H1 (cell line): Measurements from ENCODE around the gene UBE3B. TPM values are rescaled to one million over a fixed set of nuclear protein-coding genes. Genes with fewer than 3 reads are reported as not detected.

Experiments used
- CTCF ChIA-PET: fragments of 300-600 bp; sonication (Branson Sonifier 250); formaldehyde crosslinking; loops from one replicate; lab custom pipeline; 2021; ENCODE audit not compliant: partially characterized antibody; lab: Charles Lee
- POLR2A ChIA-PET: fragments of 300-600 bp; sonication (Branson Sonifier 250); formaldehyde crosslinking; loops from one replicate; lab custom pipeline; 2021; ENCODE audit warnings: inconsistent platforms; ENCODE audit not compliant: partially characterized antibody; lab: Charles Lee
- DNase-seq, 2 experiments: peaks; one replicate each; pipeline versions ENCODE4 v3.0.0 to v3.0.0-alpha.2; 2010 to 2022; ENCODE audit warnings: low spot score in 2 of 2, low read depth in 1 of 2, mixed read lengths in 1 of 2
- FAIRE-seq: peaks from 2 replicates; lab custom pipeline; 2011; peaks lifted over from hg19 to GRCh38; lab: Jason Lieb, UNC
- H2AFZ ChIP-seq: 2 replicates; pipeline ENCODE4 v1.8.1; 2012; ENCODE audit warnings: low read length, inconsistent platforms
- H2AK5ac ChIP-seq: 2 replicates; pipeline ENCODE4 v1.6.1; 2013; ENCODE audit warnings: low read depth, low read length
- H2BK120ac ChIP-seq: replicated peaks from 2 replicates; pipeline ENCODE3; 2013; ENCODE audit warnings: low read depth, low read length, inconsistent platforms
- H2BK12ac ChIP-seq: 2 replicates; pipeline ENCODE4 v1.6.1; 2013; ENCODE audit warnings: low read depth, low read length
- H2BK15ac ChIP-seq: 2 replicates; pipeline ENCODE4 v1.6.1; 2013; ENCODE audit warnings: low read length
- H2BK20ac ChIP-seq: 2 replicates; pipeline ENCODE4 v1.6.1; 2013; ENCODE audit warnings: low read length
- H2BK5ac ChIP-seq: 2 replicates; pipeline ENCODE4 v1.6.1; 2013; ENCODE audit warnings: low read depth, low read length
- H3K14ac ChIP-seq: 2 replicates; pipeline ENCODE4 v1.6.1; 2013; ENCODE audit warnings: inconsistent platforms; ENCODE audit not compliant: insufficient read length
- H3K18ac ChIP-seq: 2 replicates; pipeline ENCODE4 v1.6.1; 2013; ENCODE audit warnings: low read length; ENCODE audit errors: extremely low read depth
- H3K23ac ChIP-seq: 2 replicates; pipeline ENCODE4 v1.6.1; 2013; ENCODE audit warnings: inconsistent platforms; ENCODE audit not compliant: insufficient read length
- H3K23me2 ChIP-seq: 2 replicates; pipeline ENCODE4 v1.6.1; 2013; ENCODE audit warnings: low read depth, low read length
- H3K27ac ChIP-seq: 2 replicates; pipeline ENCODE4 v1.6.1; 2011; ENCODE audit warnings: low read depth, low read length, inconsistent platforms
- H3K27me3 ChIP-seq, 4 experiments: replicated peaks in 1 of 4; 1 replicate in 1 of 4; 2 replicates in 3 of 4; pipeline versions ENCODE4 v1.6.1 to v1.8.1; 2011 to 2013; ENCODE audit warnings: low read length in 3 of 4, mild to moderate bottlenecking in 3 of 4, inconsistent platforms in 2 of 4, mixed read lengths in 2 of 4, moderate library complexity in 1 of 4; ENCODE audit not compliant: control insufficient read depth in 3 of 4, insufficient read depth in 3 of 4; ENCODE audit errors: extremely low read depth in 1 of 4
- H3K36me3 ChIP-seq, 4 experiments: 2 replicates each; pipeline versions ENCODE4 v1.6.1 to v1.8.1; 2011 to 2013; ENCODE audit warnings: mild to moderate bottlenecking in 4 of 4, low read length in 3 of 4, moderate library complexity in 2 of 4, control low read depth in 1 of 4, inconsistent platforms in 1 of 4; ENCODE audit not compliant: insufficient read depth in 4 of 4, control insufficient read depth in 2 of 4
- H3K4ac ChIP-seq: replicated peaks from 2 replicates; pipeline ENCODE3; 2013; ENCODE audit warnings: low read length, low read depth, mixed read lengths, inconsistent platforms; ENCODE audit not compliant: insufficient read length
- H3K4me1 ChIP-seq, 4 experiments: replicated peaks in 1 of 4; 1 replicate in 1 of 4; 2 replicates in 3 of 4; pipeline versions ENCODE4 v1.6.1 to v1.8.1; 2011 to 2013; ENCODE audit warnings: low read length in 3 of 4, inconsistent platforms in 2 of 4, mixed read lengths in 1 of 4; ENCODE audit not compliant: insufficient read depth in 4 of 4, control insufficient read depth in 3 of 4
- H3K4me2 ChIP-seq, 2 experiments: 2 replicates each; pipeline versions ENCODE4 v1.6.1 to v1.8.1; 2011 to 2013; ENCODE audit warnings: low read depth in 2 of 2, low read length in 2 of 2, control low read depth in 1 of 2, inconsistent platforms in 1 of 2, mild to moderate bottlenecking in 1 of 2; ENCODE audit not compliant: insufficient read depth in 1 of 2
- H3K4me3 ChIP-seq, 4 experiments: fragments of 200-600, 300-600 bp in 1 of 4; sonication (generic), shearing (Covaris generic), sonication (Bioruptor Twin) in 1 of 4; 2 replicates each; pipeline versions ENCODE4 v1.5.1 to v1.8.1; 2011 to 2016; ENCODE audit warnings: low read length in 4 of 4, low read depth in 3 of 4, control low read depth in 2 of 4, inconsistent platforms in 2 of 4, mild to moderate bottlenecking in 2 of 4, mixed read lengths in 1 of 4, moderate library complexity in 1 of 4; ENCODE audit not compliant: insufficient read depth in 2 of 4; ENCODE audit errors: extremely low read depth in 1 of 4
- H3K56ac ChIP-seq: replicated peaks from 2 replicates; pipeline ENCODE3; 2013; ENCODE audit warnings: low read depth, mild to moderate bottlenecking, mixed read lengths, low read length, inconsistent platforms; ENCODE audit not compliant: insufficient read length
- H3K79me1 ChIP-seq: 2 replicates; pipeline ENCODE4 v1.6.1; 2013; ENCODE audit warnings: low read depth, low read length, control low read depth
- H3K79me2 ChIP-seq, 2 experiments: 2 replicates each; pipeline versions ENCODE4 v1.6.1 to v1.8.1; 2012 to 2013; ENCODE audit warnings: low read length in 2 of 2, mild to moderate bottlenecking in 2 of 2, inconsistent platforms in 1 of 2; ENCODE audit not compliant: insufficient read depth in 2 of 2, control insufficient read depth in 1 of 2
- H3K9ac ChIP-seq, 4 experiments: replicated peaks in 1 of 4; 1 replicate in 1 of 4; 2 replicates in 3 of 4; pipeline versions ENCODE4 v1.6.1 to v1.8.1; 2011 to 2013; ENCODE audit warnings: low read depth in 3 of 4, low read length in 3 of 4, control low read depth in 2 of 4, mild to moderate bottlenecking in 2 of 4, moderate library complexity in 2 of 4, inconsistent platforms in 1 of 4; ENCODE audit errors: extremely low read depth in 1 of 4
- H3K9me3 ChIP-seq, 2 experiments: 2 replicates each; pipeline versions ENCODE4 v1.6.1 to v1.8.1; 2012 to 2013; ENCODE audit warnings: mild to moderate bottlenecking in 2 of 2, moderate library complexity in 2 of 2, control low read depth in 1 of 2, inconsistent platforms in 1 of 2, low read depth in 1 of 2, low read length in 1 of 2, mixed read lengths in 1 of 2; ENCODE audit not compliant: insufficient read depth in 2 of 2
- H4K20me1 ChIP-seq, 2 experiments: replicated peaks in 1 of 2; 2 replicates each; pipeline versions ENCODE3 to v1.8.1; 2011 to 2013; ENCODE audit warnings: inconsistent platforms in 2 of 2, low read length in 2 of 2, mild to moderate bottlenecking in 1 of 2; ENCODE audit not compliant: insufficient read depth in 2 of 2, control insufficient read depth in 1 of 2
- H4K5ac ChIP-seq: 2 replicates; pipeline ENCODE4 v1.6.1; 2013; ENCODE audit warnings: low read length, low read depth, mixed read lengths, inconsistent platforms; ENCODE audit not compliant: insufficient read length
- H4K8ac ChIP-seq: 2 replicates; pipeline ENCODE4 v1.8.0; 2013; ENCODE audit warnings: mild to moderate bottlenecking, moderate library complexity, low read length, inconsistent platforms; ENCODE audit not compliant: insufficient read depth; ENCODE audit errors: extremely low read depth
- H4K91ac ChIP-seq: replicated peaks from 2 replicates; pipeline ENCODE3; 2013; ENCODE audit warnings: low read length, mixed read lengths, inconsistent platforms; ENCODE audit not compliant: insufficient read length
- BACH1 ChIP-seq: IDR thresholded peaks from 2 replicates; pipeline ENCODE4 v1.6.1; 2012; ENCODE audit warnings: low read length, improper control_type of control experiment
- CEBPB ChIP-seq: IDR thresholded peaks from 2 replicates; pipeline ENCODE4 v1.6.1; 2012; ENCODE audit warnings: low read depth, low read length
- HDAC2 ChIP-seq, 2 experiments: fragments of 300-600 bp in 1 of 2; sonication (generic) in 1 of 2; IDR thresholded peaks; 2 replicates each; pipeline ENCODE4 v1.6.1; 2011 to 2012; ENCODE audit warnings: low read depth in 2 of 2, low read length in 2 of 2, mild to moderate bottlenecking in 2 of 2, moderate library complexity in 2 of 2, borderline replicate concordance in 1 of 2, inconsistent platforms in 1 of 2
- HDAC6 ChIP-seq: IDR thresholded peaks from one replicate; pipeline ENCODE4 v1.7.1; 2012; ENCODE audit warnings: low read depth, mild to moderate bottlenecking, inconsistent platforms, low read length, moderate library complexity
- KDM4A ChIP-seq: IDR thresholded peaks from one replicate; pipeline ENCODE4 v1.7.1; 2012; ENCODE audit warnings: low read depth, mild to moderate bottlenecking, moderate library complexity, low read length, inconsistent platforms; ENCODE audit not compliant: severe bottlenecking
- POLR2AphosphoS5 ChIP-seq: IDR thresholded peaks from 2 replicates; pipeline ENCODE4 v1.6.1; 2011; ENCODE audit warnings: low read depth, low read length
- SP4 ChIP-seq: IDR thresholded peaks from 2 replicates; pipeline ENCODE4 v1.6.1; 2012; ENCODE audit warnings: low read length, inconsistent platforms
- TAF1 ChIP-seq: IDR thresholded peaks from 2 replicates; pipeline ENCODE4 v1.6.1; 2011; ENCODE audit warnings: mild to moderate bottlenecking, low read depth, low read length
- TBP ChIP-seq: IDR thresholded peaks from 2 replicates; pipeline ENCODE4 v1.6.1; 2011; ENCODE audit warnings: low read depth, low read length, improper control_type of control experiment
- WGBS, 2 experiments: shearing (Covaris generic) in 1 of 2; methylation state at CpG; one replicate each; pipeline versions ENCODE4 v1.1.6 to v1.1.7; 2013 to 2015; ENCODE audit warnings: low lambda C conversion rate in 2 of 2, mixed read lengths in 2 of 2, inconsistent platforms in 1 of 2, low coverage in 1 of 2, missing lambda C conversion rate in 1 of 2; ENCODE audit not compliant: insufficient replicate concordance in 2 of 2, insufficient coverage in 1 of 2, insufficient read length in 1 of 2; ENCODE audit errors: extremely low coverage in 1 of 2, missing lambda C conversion rate in 1 of 2; 5-methylcytosine and 5-hydroxymethylcytosine counted together
- polyA plus RNA-seq, 7 experiments: library from polyadenylated mRNA; depleted of rRNA in 3 of 7; stranded (reverse) in 5 of 7; unstranded in 2 of 7; fragments of >200 nt in 5 of 7; fragments of 200-250 nt in 2 of 7; gene quantifications; 1 replicate in 5 of 7; 2 replicates in 1 of 7; 4 replicates in 1 of 7; pipeline versions ENCODE4 v1.2.1 to v1.2.3, GENCODE V29; 2011 to 2013; ENCODE audit warnings: missing spikeins in 2 of 7, mixed read lengths in 2 of 7
- total RNA-seq: library from RNA; stranded (reverse); fragmentation: NEBNext Ultra II Directional; extraction: Animal tissue kit (Norgen Biotek cat#: 25700); gene quantifications from 2 replicates; pipeline ENCODE4 v1.2.1, GENCODE V29; 2021
- TF ChIP-seq, protein P1 (sequence below): IDR thresholded peaks from 2 replicates; pipeline ENCODE4 v1.6.1; 2012; ENCODE audit warnings: inconsistent platforms
- TF ChIP-seq, protein P2 (sequence below): IDR thresholded peaks from 2 replicates; pipeline ENCODE4 v1.6.1; 2012; ENCODE audit warnings: inconsistent platforms
- TF ChIP-seq, protein P3 (sequence below): IDR thresholded peaks from 2 replicates; pipeline ENCODE4 v1.6.1; 2012; ENCODE audit warnings: low read length, inconsistent platforms

The UBE3B gene
- total and polyA plus RNA-seq, 2 of the 8 experiments (the other 6 are each of a cell fraction or from before 2014, with no cell fraction given), result 14.0 to 21.1 TPM

DNA sequence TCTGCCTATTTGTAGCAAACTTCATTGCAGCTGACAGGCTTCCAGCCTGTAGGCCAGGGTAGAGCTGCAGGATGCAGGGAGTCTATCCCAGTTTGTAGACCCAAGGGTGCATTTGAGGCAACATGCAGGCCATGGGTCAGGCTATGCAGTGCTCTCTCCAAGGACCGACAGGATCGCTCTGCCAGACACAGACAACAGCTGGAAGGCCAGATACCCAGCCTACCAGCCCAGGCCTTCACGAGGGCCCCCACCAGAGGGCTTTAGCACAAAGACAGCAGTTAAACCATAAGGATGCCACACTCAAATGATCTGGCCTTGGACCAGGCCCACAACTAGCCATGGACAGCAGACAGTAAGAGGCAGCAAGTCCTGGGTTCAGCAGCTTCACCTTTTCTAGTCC lies 10.6 kb upstream of the UBE3B start:
- peaks cover 5 to 24% of the 10 kb centered on the region in 2 experiments for H4K20me1 ChIP-seq
- no peak overlapping the region for H2BK5ac ChIP-seq
- no peak overlapping the region for H3K18ac ChIP-seq
- no peak for FAIRE-seq
- CTCF ChIA-PET, result interaction anchor here (1.3 to 19.5 kb wide), 3 partner anchors 9 to 35 kb away, joined by 5 to 245 read pairs (median 8); no protein-coding TSS in a partner anchor
- no peak overlapping the region for H3K27ac ChIP-seq
- 87% methylated on average over 3 of the region's 3 CpGs; no CpG with 5 or more reads in 1 of the 2 experiments for WGBS, 2 experiments
- H3K23me2 ChIP-seq, result no peaks in the 10 kb centered on the region
- peaks cover 18 to 30% (median 20%) of the 10 kb centered on the region in 4 experiments for H3K4me1 ChIP-seq
- H3K9me3 ChIP-seq, result no peaks in the 10 kb centered on the region
- H3K56ac ChIP-seq, result no peak overlapping the region
- no peak overlapping the region for H3K4me2 ChIP-seq
- H2AK5ac ChIP-seq, result no peak overlapping the region
- H3K23ac ChIP-seq, result no peak overlapping the region
- no peak for TF ChIP-seq POLR2AphosphoS5
- no peak for TF ChIP-seq TAF1
- TF ChIP-seq, protein P1, sequence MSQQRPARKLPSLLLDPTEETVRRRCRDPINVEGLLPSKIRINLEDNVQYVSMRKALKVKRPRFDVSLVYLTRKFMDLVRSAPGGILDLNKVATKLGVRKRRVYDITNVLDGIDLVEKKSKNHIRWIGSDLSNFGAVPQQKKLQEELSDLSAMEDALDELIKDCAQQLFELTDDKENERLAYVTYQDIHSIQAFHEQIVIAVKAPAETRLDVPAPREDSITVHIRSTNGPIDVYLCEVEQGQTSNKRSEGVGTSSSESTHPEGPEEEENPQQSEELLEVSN, result no peak
- TF ChIP-seq, protein P2, sequence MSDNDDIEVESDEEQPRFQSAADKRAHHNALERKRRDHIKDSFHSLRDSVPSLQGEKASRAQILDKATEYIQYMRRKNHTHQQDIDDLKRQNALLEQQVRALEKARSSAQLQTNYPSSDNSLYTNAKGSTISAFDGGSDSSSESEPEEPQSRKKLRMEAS, result no peak
- no peak for TF ChIP-seq TBP
- no peak for TF ChIP-seq HDAC2 (IDR thresholded peaks at IDR 0.05; ENCODE audit: borderline replicate concordance in 1 of 2, low read depth in 2 of 2, low read length in 2 of 2)
- no peak for TF ChIP-seq HDAC6
- no peak for TF ChIP-seq BACH1
- no peak for TF ChIP-seq SP4
- TF ChIP-seq KDM4A, result no peak
- TF ChIP-seq, protein P3, sequence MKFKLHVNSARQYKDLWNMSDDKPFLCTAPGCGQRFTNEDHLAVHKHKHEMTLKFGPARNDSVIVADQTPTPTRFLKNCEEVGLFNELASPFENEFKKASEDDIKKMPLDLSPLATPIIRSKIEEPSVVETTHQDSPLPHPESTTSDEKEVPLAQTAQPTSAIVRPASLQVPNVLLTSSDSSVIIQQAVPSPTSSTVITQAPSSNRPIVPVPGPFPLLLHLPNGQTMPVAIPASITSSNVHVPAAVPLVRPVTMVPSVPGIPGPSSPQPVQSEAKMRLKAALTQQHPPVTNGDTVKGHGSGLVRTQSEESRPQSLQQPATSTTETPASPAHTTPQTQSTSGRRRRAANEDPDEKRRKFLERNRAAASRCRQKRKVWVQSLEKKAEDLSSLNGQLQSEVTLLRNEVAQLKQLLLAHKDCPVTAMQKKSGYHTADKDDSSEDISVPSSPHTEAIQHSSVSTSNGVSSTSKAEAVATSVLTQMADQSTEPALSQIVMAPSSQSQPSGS, result no peak
- TF ChIP-seq CEBPB, result no peak
- TF ChIP-seq, all 59 proteins: peak for 0
- Histone ChIP-seq H4K91ac (no peak overlapping the region), H4K5ac (no peak overlapping the region), H2BK15ac (no peak overlapping the region), H4K8ac (no peak overlapping the region), H2BK12ac (no peak overlapping the region), H3K79me2 (peaks cover 13 to 96% of the 10 kb centered on the region in 2 experiments), H3K36me3 (peaks cover 4 to 23% (median 9%) of the 10 kb centered on the region in 4 experiments; a peak in 7 of 8 replicates), H2BK120ac (no peak overlapping the region), H3K27me3 (no peaks in the 10 kb centered on the region), H2AFZ (no peak overlapping the region), H3K4ac (no peak overlapping the region), H3K79me1 (peaks cover 30% of the 10 kb centered on the region), H3K9ac (no peak overlapping the region), H2BK20ac (no peak overlapping the region), H3K14ac (no peak overlapping the region), H3K4me3 (no peak overlapping the region)
- POLR2A ChIA-PET, result interaction anchor here (2.4 to 4.6 kb wide), 2 partner anchors 6 to 13 kb away, joined by 8 to 25 read pairs; no protein-coding TSS in a partner anchor
- DNase-seq, result no peak
